T-cell (primary cell): ENCODE results near the gene ZSCAN5C. TPM values are rescaled to one million over a fixed set of nuclear protein-coding genes. Genes with fewer than 3 reads are reported as not detected.

Source experiments
- ATAC-seq, 4 experiments: fragments of 200-7000 bp in 3 of 4; fragments of 150-1000 bp in 1 of 4; cut with Tn5 transposase; replicated peaks in 1 of 4; 1 replicate in 3 of 4; 2 replicates in 1 of 4; pipeline ENCODE4 v1.10.0; 2021; ENCODE audit warnings: moderate library complexity in 3 of 4, mild to moderate bottlenecking in 2 of 4, moderate number of reproducible peaks in 1 of 4
- CTCF ChIA-PET, 2 donors: fragments of 300-600 bp; sonication (Branson Sonifier 250); formaldehyde crosslinking; loops; one replicate each; lab custom pipeline; 2022; ENCODE audit warnings: antibody characterized with exemption in 2 of 2; lab: Charles Lee
- POLR2A ChIA-PET, 2 donors: fragments of 300-600 bp; sonication (Branson Sonifier 250); formaldehyde crosslinking; loops; one replicate each; lab custom pipeline; 2022; ENCODE audit warnings: antibody characterized with exemption in 2 of 2; lab: Charles Lee
- DNase-seq, 35 experiments: peaks; one replicate each; pipeline versions ENCODE4 v3.0.0 to v3.0.0-alpha.2; 2013 to 2023
- H3K27ac ChIP-seq: one replicate; pipeline ENCODE4 v1.5.1; 2013; ENCODE audit warnings: low read length
- H3K27me3 ChIP-seq, 2 experiments: replicated peaks in 1 of 2; 1 replicate in 1 of 2; 2 replicates in 1 of 2; pipeline versions ENCODE4 v1.6.1 to v1.7.0; 2013; ENCODE audit warnings: low read length in 1 of 2, mixed read lengths in 1 of 2; ENCODE audit not compliant: control insufficient read depth in 2 of 2, insufficient read depth in 2 of 2; ENCODE audit errors: extremely low read depth in 1 of 2
- H3K36me3 ChIP-seq, 2 donors: 1 replicate in 1 of 2; 2 replicates in 1 of 2; pipeline versions ENCODE4 v1.6.1 to v1.7.0; 2013; ENCODE audit warnings: low read length in 1 of 2; ENCODE audit not compliant: control insufficient read depth in 2 of 2, insufficient read depth in 1 of 2; ENCODE audit errors: extremely low read depth in 1 of 2
- H3K4me1 ChIP-seq, 2 experiments: 1 replicate in 1 of 2; 2 replicates in 1 of 2; pipeline versions ENCODE4 v1.6.1 to v1.7.0; 2013; ENCODE audit warnings: low read length in 2 of 2, mixed read lengths in 1 of 2; ENCODE audit not compliant: insufficient read depth in 2 of 2, control insufficient read depth in 1 of 2; ENCODE audit errors: extremely low read depth in 1 of 2
- H3K4me3 ChIP-seq, 2 donors: 1 replicate in 1 of 2; 2 replicates in 1 of 2; pipeline versions ENCODE4 v1.5.1 to v1.7.0; 2013; ENCODE audit warnings: mild to moderate bottlenecking in 2 of 2, low read length in 1 of 2, moderate library complexity in 1 of 2; ENCODE audit not compliant: control insufficient read depth in 1 of 2; ENCODE audit errors: extremely low read depth in 1 of 2
- H3K9me3 ChIP-seq: 2 replicates; pipeline ENCODE4 v1.7.0; 2013
- H3K27ac Mint-ChIP-seq, 2 donors: one replicate each; pipeline ENCODE4 v1.8.0; 2020 to 2021; ENCODE audit warnings: mild to moderate bottlenecking in 2 of 2, mixed read lengths in 2 of 2
- H3K27me3 Mint-ChIP-seq, 2 donors: one replicate each; pipeline ENCODE4 v1.8.0; 2021 to 2022; ENCODE audit warnings: mixed read lengths in 2 of 2
- H3K36me3 Mint-ChIP-seq: one replicate; pipeline ENCODE4 v1.8.0; 2021; ENCODE audit warnings: mixed read lengths
- H3K4me1 Mint-ChIP-seq, 3 donors: one replicate each; pipeline ENCODE4 v1.8.0; 2020 to 2022; ENCODE audit warnings: mixed read lengths in 3 of 3, mild to moderate bottlenecking in 1 of 3
- H3K4me3 Mint-ChIP-seq, 3 donors: one replicate each; pipeline ENCODE4 v1.8.0; 2020 to 2022; ENCODE audit warnings: mild to moderate bottlenecking in 3 of 3, mixed read lengths in 3 of 3, moderate library complexity in 3 of 3
- H3K9me3 Mint-ChIP-seq, 3 donors: one replicate each; pipeline ENCODE4 v1.8.0; 2020 to 2022; ENCODE audit warnings: mixed read lengths in 3 of 3
- WGBS: methylation state at CpG from one replicate; pipeline ENCODE4 v1.1.5; 2013; ENCODE audit warnings: missing lambda C conversion rate; ENCODE audit not compliant: insufficient coverage; 5-methylcytosine and 5-hydroxymethylcytosine counted together
- total RNA-seq, 35 experiments: library from RNA in 6 of 35; stranded (reverse) in 6 of 35; fragments of 120-200 nt in 1 of 35; gene quantifications; one replicate each; pipeline versions ENCODE4 v1.2.1 to v1.2.4 and lab custom pipeline; 2013 to 2026

Gene ZSCAN5C
- total RNA-seq, 5 donors from 2014 or later (not counting 1 experiment from before 2014, with no cell fraction given): not detected

DNA sequence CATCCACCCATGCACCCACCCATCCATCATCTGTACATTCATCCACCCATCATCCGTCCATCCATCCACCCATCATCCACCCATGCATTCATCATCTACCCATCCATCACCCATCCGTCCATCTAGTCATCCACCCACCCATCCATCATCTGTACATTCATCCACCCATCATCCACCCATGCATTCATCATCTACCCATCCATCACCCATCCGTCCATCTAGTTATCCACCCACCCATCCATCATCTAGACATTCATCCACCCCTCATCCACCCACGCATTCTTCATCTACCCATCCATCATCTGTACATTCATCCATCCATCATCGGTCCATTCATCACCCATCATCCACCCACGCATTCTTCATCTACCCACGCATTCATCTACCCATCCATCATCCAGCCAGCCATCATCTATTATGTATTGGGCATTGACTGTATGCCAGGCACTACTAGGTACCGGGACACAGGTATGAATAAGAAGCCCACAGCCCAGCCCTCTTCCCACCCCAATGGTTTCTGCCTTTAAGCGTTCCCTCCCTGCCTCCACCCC lies 43.0 kb upstream of the ZSCAN5C start:
- H3K27ac Mint-ChIP-seq: no peak overlapping the region
- 96% methylated on average over 8 of the region's 9 CpGs for WGBS
- POLR2A ChIA-PET: no interaction called here

GRCh38 chr19:56159622-56160271 lies 42.3 kb upstream of the ZSCAN5C start:
- Histone ChIP-seq H3K27ac (no peak overlapping the region), H3K27me3 (peaks cover 0 to 9% of the 10 kb centered on the region in 2 experiments), H3K36me3 (peaks cover 31 to 35% of the 10 kb centered on the region in 2 donors), H3K4me3 (no peak overlapping the region), H3K9me3 (no peaks in the 10 kb centered on the region), H3K4me1 (no peaks in the 10 kb centered on the region)
- Mint-ChIP-seq H3K27ac (no peak overlapping the region), H3K36me3 (peaks cover 34% of the 10 kb centered on the region), H3K9me3 (no peaks in the 10 kb centered on the region), H3K4me3 (no peak overlapping the region), H3K27me3 (no peaks in the 10 kb centered on the region), H3K4me1 (peaks cover 0 to 8% (median 8%) of the 10 kb centered on the region in 3 donors)
- ATAC-seq (no peak), DNase-seq (no peak)
- WGBS: 97% methylated on average over 60 of the region's 69 CpGs
- CTCF ChIA-PET: no interaction called here
- POLR2A ChIA-PET: no interaction called here

More for the DNA sequence above, 43.0 kb upstream of the ZSCAN5C start:
- peaks cover 0 to under 1% of the 10 kb centered on the region in 2 experiments for H3K4me1 ChIP-seq
- no peak overlapping the region for H3K27ac ChIP-seq
- peaks cover 34 to 41% of the 10 kb centered on the region in 2 donors for H3K36me3 ChIP-seq
- no peak overlapping the region for H3K4me3 ChIP-seq
- DNase-seq: no peak
- H3K36me3 Mint-ChIP-seq: peaks cover 34% of the 10 kb centered on the region
- H3K9me3 Mint-ChIP-seq: no peaks in the 10 kb centered on the region
- CTCF ChIA-PET: no interaction called here
- peaks cover 0 to 6% (median 6%) of the 10 kb centered on the region in 3 donors for H3K4me1 Mint-ChIP-seq
- ATAC-seq: no peak
- no peak overlapping the region for H3K4me3 Mint-ChIP-seq
- no peaks in the 10 kb centered on the region for H3K27me3 Mint-ChIP-seq
- H3K9me3 ChIP-seq: no peaks in the 10 kb centered on the region
- peaks cover 0 to 4% of the 10 kb centered on the region in 2 experiments for H3K27me3 ChIP-seq

- ATAC-seq: no peak
- ChIA-PET POLR2A (no interaction called here), CTCF (interaction anchor here in 1 of 2 donors (0.7 kb wide), 1 partner anchor 34 kb away, joined by 3 read pairs; no protein-coding TSS in a partner anchor)
- Histone ChIP-seq H3K27ac (no peak overlapping the region), H3K36me3 (peaks cover 14 to 21% of the 10 kb centered on the region in 2 donors), H3K9me3 (no peaks in the 10 kb centered on the region), H3K4me1 (no peaks in the 10 kb centered on the region), H3K27me3 (peaks cover 0 to 15% of the 10 kb centered on the region in 2 experiments), H3K4me3 (no peak overlapping the region)
- peaks cover 22% of the 10 kb centered on the region for H3K36me3 Mint-ChIP-seq
- H3K27me3 Mint-ChIP-seq: peaks cover 0 to 5% of the 10 kb centered on the region in 2 donors
- peaks cover 0 to 8% (median 8%) of the 10 kb centered on the region in 3 donors for H3K4me1 Mint-ChIP-seq
- DNase-seq: no peak
- H3K27ac Mint-ChIP-seq: no peak overlapping the region
- no peak overlapping the region for H3K4me3 Mint-ChIP-seq
- 96% methylated on average over 10 of the region's 11 CpGs for WGBS
- no peaks in the 10 kb centered on the region for H3K9me3 Mint-ChIP-seq
Measured at GRCh38 chr19:56161534-56161933, 40.5 kb upstream of the ZSCAN5C start.

GRCh38 chr19:56162258-56162657 lies 39.8 kb upstream of the ZSCAN5C start:
- Mint-ChIP-seq H3K36me3 (peaks cover 20% of the 10 kb centered on the region), H3K27me3 (peaks cover 0 to 5% of the 10 kb centered on the region in 2 donors), H3K27ac (peak overlapping the region in 1 of 2 donors; percentile 16), H3K9me3 (no peaks in the 10 kb centered on the region), H3K4me3 (no peak overlapping the region), H3K4me1 (peaks cover 0 to 8% (median 8%) of the 10 kb centered on the region in 3 donors)
- H3K4me1 ChIP-seq: no peaks in the 10 kb centered on the region
- ChIA-PET POLR2A (no interaction called here), CTCF (interaction anchor here in 1 of 2 donors (0.7 kb wide), 1 partner anchor 35 kb away, joined by 3 read pairs; no protein-coding TSS in a partner anchor)
- WGBS: 30% methylated on average over 9 of the region's 9 CpGs
- peaks cover 0 to 15% of the 10 kb centered on the region in 2 experiments for H3K27me3 ChIP-seq
- no peak overlapping the region for H3K27ac ChIP-seq
- no peak overlapping the region for H3K4me3 ChIP-seq
- no peak for ATAC-seq
- H3K36me3 ChIP-seq: peaks cover 14 to 18% of the 10 kb centered on the region in 2 donors
- peak in 1 of 35 experiments; percentile 7 for DNase-seq
- H3K9me3 ChIP-seq: no peaks in the 10 kb centered on the region

GRCh38 chr19:56163097-56163496 lies 39.0 kb upstream of the ZSCAN5C start:
- ChIA-PET CTCF (no interaction called here), POLR2A (no interaction called here)
- H3K4me3 ChIP-seq: no peak overlapping the region
- H3K4me3 Mint-ChIP-seq: no peak overlapping the region
- peaks cover 0 to 8% (median 8%) of the 10 kb centered on the region in 3 donors for H3K4me1 Mint-ChIP-seq
- no peaks in the 10 kb centered on the region for H3K9me3 Mint-ChIP-seq
- no peak overlapping the region for H3K27ac ChIP-seq
- H3K27me3 ChIP-seq: peaks cover 0 to 21% of the 10 kb centered on the region in 2 experiments
- peaks cover 11% of the 10 kb centered on the region for H3K36me3 Mint-ChIP-seq
- peak in 1 of 4 experiments; percentile 40 for ATAC-seq
- H3K36me3 ChIP-seq: peaks cover 14% of the 10 kb centered on the region in 2 donors
- WGBS: 85% methylated on average over 13 of the region's 13 CpGs
- no peaks in the 10 kb centered on the region for H3K9me3 ChIP-seq
- H3K27me3 Mint-ChIP-seq: peaks cover 0 to 5% of the 10 kb centered on the region in 2 donors
- no peaks in the 10 kb centered on the region for H3K4me1 ChIP-seq
- no peak for DNase-seq
- no peak overlapping the region for H3K27ac Mint-ChIP-seq

- Mint-ChIP-seq H3K27me3 (peaks cover 0 to 5% of the 10 kb centered on the region in 2 donors), H3K27ac (no peak overlapping the region), H3K4me3 (no peak overlapping the region), H3K36me3 (no peaks in the 10 kb centered on the region), H3K9me3 (no peaks in the 10 kb centered on the region), H3K4me1 (peaks cover 5 to 10% (median 9%) of the 10 kb centered on the region in 3 donors)
- Histone ChIP-seq H3K27me3 (peaks cover 0 to 21% of the 10 kb centered on the region in 2 experiments), H3K4me3 (no peak overlapping the region), H3K4me1 (peaks cover 0 to 4% of the 10 kb centered on the region in 2 experiments), H3K9me3 (no peaks in the 10 kb centered on the region), H3K27ac (no peak overlapping the region), H3K36me3 (peaks cover 0 to 5% of the 10 kb centered on the region in 2 donors)
- ChIA-PET POLR2A (no interaction called here), CTCF (no interaction called here)
- DNase-seq (no peak), ATAC-seq (no peak)
- 50% methylated on average over 2 of the region's 7 CpGs for WGBS
Measured at GRCh38 chr19:56167064-56167578, 35.0 kb upstream of the ZSCAN5C start.
